GM21528 (cell line): ENCODE measurements around the gene RHOG.

Experiments
- ATAC-seq: cut with Tn5 transposase; IDR thresholded peaks from one replicate; pipeline ENCODE4 v1.9.1; 2021; ENCODE audit warnings: mild to moderate bottlenecking, moderate library complexity; ENCODE audit not compliant: unreplicated experiment, low FRiP score

RHOG gene

GRCh38 chr11:3835751-3836150 is 5.0 kb downstream of the RHOG start:
- no peak for ATAC-seq

- no peak for ATAC-seq
Measured at GRCh38 chr11:3834664-3835461, 5.9 kb downstream of the RHOG start.

DNA sequence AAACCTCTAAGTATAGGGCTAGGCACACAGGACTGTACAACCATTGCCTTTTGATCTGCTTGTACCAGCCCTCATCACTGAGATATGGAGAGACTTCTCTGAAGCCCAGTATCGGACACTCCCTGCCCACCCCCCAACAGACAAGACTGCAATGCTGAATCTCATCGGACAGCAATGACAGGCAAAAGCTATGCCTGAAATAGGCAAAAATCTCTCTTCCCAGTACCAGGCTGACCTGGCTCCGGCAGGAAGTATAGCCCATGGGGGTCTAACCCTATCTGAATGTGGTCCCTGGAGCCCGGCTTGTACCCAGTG is 6.5 kb downstream of the RHOG start:
- no peak for ATAC-seq

DNA sequence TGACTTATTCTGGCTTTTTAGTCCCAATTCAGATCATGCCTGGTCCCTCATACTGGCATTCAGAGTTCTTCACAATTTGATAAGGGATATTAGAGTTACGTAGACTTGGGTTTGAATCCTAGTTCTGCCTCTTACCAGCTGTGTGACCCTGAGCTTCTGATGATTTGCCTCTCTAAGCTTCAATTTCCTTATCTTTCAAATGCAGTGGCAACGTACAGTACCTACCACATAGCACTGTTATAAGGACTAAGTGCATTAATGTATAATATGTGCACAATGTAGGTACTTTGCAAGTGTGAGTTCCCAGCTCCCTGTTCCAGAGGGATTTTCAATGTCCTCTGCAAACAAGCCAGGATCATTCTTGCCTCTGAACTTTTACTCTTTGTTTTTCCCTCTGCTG is 7.3 kb downstream of the RHOG start:
- ATAC-seq = no peak

DNA sequence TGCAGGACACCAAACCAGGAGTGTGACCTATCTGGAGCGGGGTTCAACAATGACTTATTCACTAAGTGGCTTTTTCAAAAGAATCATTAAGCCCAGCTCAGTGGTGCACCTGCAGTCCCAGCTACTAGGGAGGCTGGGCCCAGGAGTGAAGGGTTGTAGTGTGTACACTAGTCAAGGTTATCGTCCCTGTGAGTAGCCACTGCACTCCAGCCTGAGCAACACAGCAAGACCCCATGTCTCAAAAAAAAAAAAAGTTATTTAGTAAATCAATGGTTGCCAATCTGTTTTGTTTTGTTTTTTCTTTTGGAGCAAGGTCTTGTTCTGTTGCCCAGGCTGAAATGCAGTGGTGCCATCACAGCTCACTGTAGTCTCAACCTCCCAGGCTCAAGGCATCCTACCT is 7.9 kb downstream of the RHOG start:
- ATAC-seq = no peak

DNA sequence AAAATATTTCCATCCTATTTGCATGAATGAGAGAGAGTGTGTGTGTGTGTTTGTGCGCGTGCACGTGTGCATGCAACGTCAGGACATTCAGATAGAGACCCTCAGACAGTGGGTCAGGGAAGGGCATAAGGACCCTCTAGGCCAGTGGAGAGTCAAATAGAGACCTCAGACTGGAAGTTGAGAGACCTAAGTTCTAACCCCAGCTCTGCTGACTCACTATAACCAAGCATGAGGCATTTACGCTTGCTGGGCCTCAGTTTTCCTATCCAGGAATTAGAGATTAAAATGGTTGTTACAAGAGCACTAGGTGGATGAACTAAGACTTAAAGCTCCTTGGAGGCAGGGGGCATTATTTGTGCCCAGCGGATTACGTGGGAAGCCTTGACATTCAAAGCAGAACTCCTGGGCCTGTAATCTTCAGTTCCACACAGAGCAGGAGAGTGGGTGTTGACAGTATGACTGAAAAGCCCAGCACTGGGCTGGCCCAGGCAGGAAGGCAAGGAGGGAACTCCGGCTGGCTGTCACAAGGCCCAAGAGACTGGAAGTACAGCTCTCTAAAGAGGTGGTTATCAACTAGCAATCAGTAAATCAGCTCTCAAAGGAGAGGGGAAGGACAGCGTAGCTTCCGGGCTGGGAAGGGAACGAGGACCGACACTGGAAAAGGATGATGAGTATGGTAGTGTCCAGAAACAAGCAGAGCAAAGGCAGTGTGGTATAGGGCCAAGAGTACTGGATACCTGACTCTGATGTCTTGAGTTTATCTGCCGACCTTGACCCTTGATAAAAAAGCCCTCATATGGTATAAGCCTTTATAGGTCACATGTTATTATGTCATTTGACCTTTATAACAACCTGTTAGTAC is 9.2 kb downstream of the RHOG start:
- no peak for ATAC-seq

- no peak for ATAC-seq
Measured at GRCh38 chr11:3830730-3831129, 10.0 kb downstream of the RHOG start.

DNA sequence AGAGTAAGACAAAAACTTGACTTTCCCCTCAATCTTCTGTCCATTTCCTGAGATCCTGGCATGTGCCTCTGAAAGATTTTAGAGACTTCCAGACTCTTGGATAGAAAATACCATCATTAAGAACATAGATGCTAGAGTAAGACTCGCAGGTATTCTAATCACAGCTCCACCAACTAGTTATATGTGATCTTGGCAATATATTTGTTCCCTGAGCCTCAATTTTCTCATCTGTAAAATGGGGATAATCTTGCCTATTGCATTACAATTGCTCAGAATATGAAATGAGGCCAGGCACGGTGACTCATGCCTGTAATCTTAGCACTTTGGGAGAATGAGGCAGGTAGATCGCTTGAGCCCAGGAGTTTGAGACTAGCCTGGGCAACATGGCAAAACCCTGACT is 10.7 kb downstream of the RHOG start:
- ATAC-seq = no peak

DNA sequence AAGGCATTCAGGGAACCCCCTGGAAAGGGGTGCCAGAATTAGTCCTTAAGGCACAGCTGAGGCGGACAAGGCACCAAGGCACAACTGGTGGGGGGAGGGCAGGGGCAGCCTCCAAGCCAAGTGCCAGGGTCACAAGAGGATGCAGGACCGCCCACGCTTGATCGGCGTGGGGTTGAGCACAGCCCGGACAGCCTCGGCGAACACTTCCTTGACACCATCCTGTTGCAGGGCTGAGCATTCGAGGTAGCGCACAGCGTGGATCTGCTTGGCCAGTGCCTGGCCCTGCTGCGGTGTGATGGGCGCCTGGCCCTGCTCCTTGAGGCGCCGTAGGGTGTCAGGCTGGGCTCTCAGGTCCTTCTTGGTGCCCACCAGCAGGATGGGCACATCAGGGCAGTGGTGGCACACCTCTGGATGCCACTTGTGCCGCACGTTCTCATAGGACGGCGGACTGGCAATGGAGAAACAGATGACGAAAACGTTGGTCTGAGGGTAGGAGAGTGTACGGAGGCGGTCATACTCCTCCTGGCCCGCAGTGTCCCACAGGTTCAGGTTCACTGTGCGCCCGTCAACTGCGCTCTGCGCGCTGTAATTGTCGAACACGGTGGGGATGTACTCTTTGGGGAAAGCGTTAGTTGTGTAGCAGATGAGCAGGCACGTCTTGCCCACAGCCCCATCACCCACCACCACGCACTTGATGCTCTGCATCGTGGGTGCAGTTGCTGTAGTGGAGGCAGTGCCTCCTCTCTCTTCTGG is 13.1 kb downstream of the RHOG start:
- ATAC-seq = no peak

DNA sequence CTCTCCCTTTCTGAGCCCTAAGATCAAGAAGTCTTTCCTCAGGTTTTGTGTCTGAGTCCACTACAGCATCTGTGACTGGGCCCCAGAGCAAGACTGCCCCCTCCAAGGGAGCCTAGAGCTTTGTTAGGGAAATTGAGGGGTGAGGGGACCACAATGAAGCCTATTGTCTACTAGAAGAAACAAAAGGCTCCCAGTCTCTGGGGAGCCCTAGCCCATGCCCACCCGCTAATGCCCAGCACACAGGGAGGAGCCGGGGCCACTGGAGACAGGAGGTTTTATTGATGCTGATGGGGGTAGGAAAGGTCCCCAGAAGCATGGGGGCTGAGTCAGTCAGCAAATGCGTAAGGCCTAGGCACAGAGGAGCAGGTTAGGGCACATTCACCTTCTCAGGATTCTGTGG is 14.0 kb downstream of the RHOG start:
- no peak for ATAC-seq

- no peak for ATAC-seq
Measured at GRCh38 chr11:3825473-3826154, 15.1 kb downstream of the RHOG start.

- peak; percentile 83 for ATAC-seq
Measured at GRCh38 chr11:3824714-3825472, 15.9 kb downstream of the RHOG start.

- ATAC-seq = no peak
Measured at GRCh38 chr11:3823762-3824506, 16.8 kb downstream of the RHOG start.

DNA sequence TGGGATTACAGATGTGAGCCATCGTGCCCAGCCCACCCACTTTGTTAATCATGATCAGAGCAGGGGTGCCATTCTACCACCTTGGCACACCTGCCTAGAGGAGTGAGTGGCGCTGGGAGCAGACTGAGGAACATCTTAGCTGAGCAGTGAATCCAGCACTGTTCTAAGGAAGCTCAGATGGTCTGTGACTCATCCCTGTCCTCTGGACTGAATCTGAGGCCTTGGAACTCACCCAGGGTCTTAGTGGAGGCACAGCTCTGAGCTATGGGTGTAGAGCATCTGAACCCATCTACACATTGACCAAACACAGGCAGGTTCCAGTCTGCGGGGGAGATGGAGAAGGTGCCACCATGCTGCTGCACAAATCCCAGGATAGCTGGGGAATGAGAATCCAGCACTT is 17.5 kb downstream of the RHOG start:
- ATAC-seq = no peak

- no peak for ATAC-seq
Measured at GRCh38 chr11:3822312-3822711, 18.4 kb downstream of the RHOG start.

DNA sequence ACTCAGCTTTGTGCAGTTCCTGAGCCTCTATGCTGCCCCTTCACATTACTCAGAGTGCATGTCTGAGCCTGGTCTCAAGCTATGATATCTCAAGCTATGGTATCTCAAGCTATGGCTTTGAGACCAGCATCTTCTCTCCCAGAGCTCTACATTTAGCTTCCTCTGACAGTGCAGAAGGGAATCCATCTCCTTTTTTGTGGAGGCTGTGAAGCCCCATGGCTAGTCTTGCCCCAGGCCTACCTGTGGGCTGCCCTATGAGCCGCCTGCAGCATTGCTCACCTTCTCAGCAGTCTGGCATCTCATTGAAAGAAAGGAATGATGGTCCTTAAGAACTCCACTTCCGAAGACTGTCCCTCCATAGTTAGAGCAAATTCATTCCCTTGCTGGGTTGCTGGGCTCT is 19.8 kb downstream of the RHOG start:
- no peak for ATAC-seq

DNA sequence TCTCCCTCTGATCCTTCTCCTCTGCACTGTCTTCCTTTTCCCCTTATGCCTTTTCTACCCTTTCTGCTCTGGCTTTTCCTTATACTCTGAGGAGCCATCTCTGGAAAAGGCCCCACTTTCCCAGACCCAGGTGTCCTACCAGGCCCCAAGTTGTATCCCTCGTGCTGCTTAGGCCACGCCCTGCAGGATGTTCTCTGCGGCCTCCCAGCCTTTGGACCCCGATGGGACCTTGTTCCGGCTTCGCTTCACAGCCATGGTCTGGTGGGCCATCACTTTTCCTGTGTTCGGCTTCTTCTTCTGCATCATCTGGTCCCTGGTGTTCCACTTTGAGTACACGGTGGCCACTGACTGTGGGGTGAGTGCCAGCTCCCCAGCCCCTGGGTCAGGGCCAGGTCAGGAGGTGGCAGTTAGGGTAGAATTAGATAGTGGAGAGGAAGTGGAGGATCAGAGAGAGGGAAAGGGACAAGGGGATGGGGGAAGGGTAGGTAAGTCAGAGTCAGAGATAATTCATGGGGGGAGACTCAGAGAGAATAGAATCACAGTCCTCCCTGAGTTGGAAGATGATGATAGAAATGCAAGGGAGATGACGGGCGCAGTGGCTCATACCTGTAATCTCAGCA is 23.5 kb downstream of the RHOG start:
- no peak for ATAC-seq

GRCh38 chr11:3816673-3817072 is 24.1 kb downstream of the RHOG start:
- ATAC-seq = no peak

GRCh38 chr11:3815845-3816244 is 24.9 kb downstream of the RHOG start:
- ATAC-seq = no peak
